ENCODE data around the gene LAPTM5. TPM values are rescaled to one million over a fixed set of nuclear protein-coding genes. Genes with fewer than 3 reads are reported as not detected.

Gene LAPTM5
- total RNA-seq, 1 experiment from 2014 or later, result 1.5 TPM

DNA sequence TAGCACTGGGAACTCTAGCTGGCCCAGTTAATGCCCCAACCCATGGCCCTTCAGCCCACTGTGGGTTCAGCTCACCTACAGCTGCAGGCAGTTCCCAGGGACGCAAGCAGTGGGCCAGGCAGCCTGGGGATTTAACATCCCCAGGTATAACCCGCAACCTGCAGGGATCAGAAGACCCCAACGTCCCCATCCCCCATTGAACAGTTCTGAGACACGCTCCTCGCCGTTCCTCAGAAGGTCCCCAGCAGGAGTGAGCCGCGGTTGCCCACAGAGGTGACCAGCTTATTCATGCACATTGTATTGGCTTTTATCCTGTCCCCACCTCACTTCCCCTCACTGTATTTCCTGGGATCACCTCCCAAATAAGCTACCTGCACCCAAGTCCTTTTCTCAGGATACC lies 29.2 kb downstream of the LAPTM5 start:
- H3K9me3 ChIP-seq (ENCODE audit: control insufficient read depth in 1 of 2, insufficient read depth in 1 of 2, low read depth in 1 of 2, low read length in 2 of 2), result no peaks in the 10 kb centered on the region
- POLR2A ChIA-PET, result interaction anchor here (1.2 kb wide), 1 partner anchor 9 kb away, joined by 7 read pairs; no protein-coding TSS in a partner anchor
- TF ChIP-seq, protein P1, sequence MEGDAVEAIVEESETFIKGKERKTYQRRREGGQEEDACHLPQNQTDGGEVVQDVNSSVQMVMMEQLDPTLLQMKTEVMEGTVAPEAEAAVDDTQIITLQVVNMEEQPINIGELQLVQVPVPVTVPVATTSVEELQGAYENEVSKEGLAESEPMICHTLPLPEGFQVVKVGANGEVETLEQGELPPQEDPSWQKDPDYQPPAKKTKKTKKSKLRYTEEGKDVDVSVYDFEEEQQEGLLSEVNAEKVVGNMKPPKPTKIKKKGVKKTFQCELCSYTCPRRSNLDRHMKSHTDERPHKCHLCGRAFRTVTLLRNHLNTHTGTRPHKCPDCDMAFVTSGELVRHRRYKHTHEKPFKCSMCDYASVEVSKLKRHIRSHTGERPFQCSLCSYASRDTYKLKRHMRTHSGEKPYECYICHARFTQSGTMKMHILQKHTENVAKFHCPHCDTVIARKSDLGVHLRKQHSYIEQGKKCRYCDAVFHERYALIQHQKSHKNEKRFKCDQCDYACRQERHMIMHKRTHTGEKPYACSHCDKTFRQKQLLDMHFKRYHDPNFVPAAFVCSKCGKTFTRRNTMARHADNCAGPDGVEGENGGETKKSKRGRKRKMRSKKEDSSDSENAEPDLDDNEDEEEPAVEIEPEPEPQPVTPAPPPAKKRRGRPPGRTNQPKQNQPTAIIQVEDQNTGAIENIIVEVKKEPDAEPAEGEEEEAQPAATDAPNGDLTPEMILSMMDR (IDR thresholded peaks at IDR 0.05 in 2 of 3, conservative IDR thresholded peaks at IDR 0.05 in 1 of 3; ENCODE audit: borderline replicate concordance in 1 of 3, insufficient read depth in 1 of 3, low read depth in 2 of 3, low read length in 2 of 3), result no peak
- TF ChIP-seq FOSL1 (IDR thresholded peaks at IDR 0.05; ENCODE audit: low read depth) (no peak), SRF (IDR thresholded peaks at IDR 0.05; ENCODE audit: low read depth) (no peak), ZNF274 (IDR thresholded peaks at IDR 0.05; ENCODE audit: low read depth, low read length) (no peak), TCF7L2 (IDR thresholded peaks at IDR 0.05; ENCODE audit: borderline replicate concordance, extremely low read depth, insufficient read depth, insufficient read length) (no peak), SIN3A (IDR thresholded peaks at IDR 0.05; ENCODE audit: low read depth) (no peak), CBX3 (IDR thresholded peaks at IDR 0.05; ENCODE audit: low read depth) (no peak), SP1 (IDR thresholded peaks at IDR 0.05; ENCODE audit: low read depth) (no peak), ELF1 (IDR thresholded peaks at IDR 0.05; ENCODE audit: borderline replicate concordance, low read depth) (no peak), JUND (IDR thresholded peaks at IDR 0.05) (no peak), CEBPB (IDR thresholded peaks at IDR 0.05; ENCODE audit: low read depth) (no peak), ZFX (IDR thresholded peaks at IDR 0.05) (no peak)
- TF ChIP-seq, protein P2, sequence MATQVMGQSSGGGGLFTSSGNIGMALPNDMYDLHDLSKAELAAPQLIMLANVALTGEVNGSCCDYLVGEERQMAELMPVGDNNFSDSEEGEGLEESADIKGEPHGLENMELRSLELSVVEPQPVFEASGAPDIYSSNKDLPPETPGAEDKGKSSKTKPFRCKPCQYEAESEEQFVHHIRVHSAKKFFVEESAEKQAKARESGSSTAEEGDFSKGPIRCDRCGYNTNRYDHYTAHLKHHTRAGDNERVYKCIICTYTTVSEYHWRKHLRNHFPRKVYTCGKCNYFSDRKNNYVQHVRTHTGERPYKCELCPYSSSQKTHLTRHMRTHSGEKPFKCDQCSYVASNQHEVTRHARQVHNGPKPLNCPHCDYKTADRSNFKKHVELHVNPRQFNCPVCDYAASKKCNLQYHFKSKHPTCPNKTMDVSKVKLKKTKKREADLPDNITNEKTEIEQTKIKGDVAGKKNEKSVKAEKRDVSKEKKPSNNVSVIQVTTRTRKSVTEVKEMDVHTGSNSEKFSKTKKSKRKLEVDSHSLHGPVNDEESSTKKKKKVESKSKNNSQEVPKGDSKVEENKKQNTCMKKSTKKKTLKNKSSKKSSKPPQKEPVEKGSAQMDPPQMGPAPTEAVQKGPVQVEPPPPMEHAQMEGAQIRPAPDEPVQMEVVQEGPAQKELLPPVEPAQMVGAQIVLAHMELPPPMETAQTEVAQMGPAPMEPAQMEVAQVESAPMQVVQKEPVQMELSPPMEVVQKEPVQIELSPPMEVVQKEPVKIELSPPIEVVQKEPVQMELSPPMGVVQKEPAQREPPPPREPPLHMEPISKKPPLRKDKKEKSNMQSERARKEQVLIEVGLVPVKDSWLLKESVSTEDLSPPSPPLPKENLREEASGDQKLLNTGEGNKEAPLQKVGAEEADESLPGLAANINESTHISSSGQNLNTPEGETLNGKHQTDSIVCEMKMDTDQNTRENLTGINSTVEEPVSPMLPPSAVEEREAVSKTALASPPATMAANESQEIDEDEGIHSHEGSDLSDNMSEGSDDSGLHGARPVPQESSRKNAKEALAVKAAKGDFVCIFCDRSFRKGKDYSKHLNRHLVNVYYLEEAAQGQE (IDR thresholded peaks at IDR 0.05; ENCODE audit: low read depth), result no peak
- TF ChIP-seq, protein P3, sequence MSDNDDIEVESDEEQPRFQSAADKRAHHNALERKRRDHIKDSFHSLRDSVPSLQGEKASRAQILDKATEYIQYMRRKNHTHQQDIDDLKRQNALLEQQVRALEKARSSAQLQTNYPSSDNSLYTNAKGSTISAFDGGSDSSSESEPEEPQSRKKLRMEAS (IDR thresholded peaks at IDR 0.05), result no peak
- TF ChIP-seq, protein P4, sequence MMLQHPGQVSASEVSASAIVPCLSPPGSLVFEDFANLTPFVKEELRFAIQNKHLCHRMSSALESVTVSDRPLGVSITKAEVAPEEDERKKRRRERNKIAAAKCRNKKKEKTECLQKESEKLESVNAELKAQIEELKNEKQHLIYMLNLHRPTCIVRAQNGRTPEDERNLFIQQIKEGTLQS (IDR thresholded peaks at IDR 0.05), result no peak
- H3K9ac ChIP-seq (ENCODE audit: low read length), result no peak overlapping the region
- intact Hi-C loops (cut with micrococcal nuclease), result no loop called here
- RAD21 ChIA-PET (ENCODE audit: low non-redundant PET in 1 of 2, low total read pairs in 2 of 2, uncharacterized antibody in 2 of 2, unreplicated experiment in 2 of 2), result no interaction called here
- H3K4me3 ChIP-seq (replicated peaks in 1 of 2; ENCODE audit: low read depth in 1 of 2, low read length in 2 of 2), result no peak overlapping the region
- H4K20me1 ChIP-seq (ENCODE audit: insufficient read depth), result no peaks in the 10 kb centered on the region
- H2AFZ ChIP-seq (ENCODE audit: low read depth, low read length, poor library complexity, severe bottlenecking), result no peak overlapping the region
- no peak for DNase-seq (ENCODE audit: low read depth, low spot score)
- H3K27ac ChIP-seq (ENCODE audit: low read depth, low read length), result no peak overlapping the region
- no peaks in the 10 kb centered on the region for H3K27me3 ChIP-seq (ENCODE audit: insufficient read depth, low read length)
- H3K9me2 ChIP-seq (ENCODE audit: insufficient read depth), result no peaks in the 10 kb centered on the region
- H3K36me3 ChIP-seq (ENCODE audit: control insufficient read depth in 1 of 2, insufficient read depth in 2 of 2, low read length in 2 of 2), result no peaks in the 10 kb centered on the region
- no peak overlapping the region for H3K4me2 ChIP-seq (ENCODE audit: low read length)
- BruUV-seq (replicated peaks), result no TSS peak
- ATAC-seq, result no peak
- no peaks in the 10 kb centered on the region for H3K4me1 ChIP-seq (ENCODE audit: control insufficient read depth in 1 of 2, insufficient read depth in 2 of 2, low read length in 2 of 2)
- H3K79me2 ChIP-seq (ENCODE audit: insufficient read depth, low read length), result no peaks in the 10 kb centered on the region
- CTCF ChIA-PET, result interaction anchor here (0.7 to 6.1 kb wide), 3 partner anchors 9 to 54 kb away, joined by 5 to 49 read pairs (median 20); no protein-coding TSS in a partner anchor

All from HCT116 (cell line).